Activated B cell treated with CpG ODN at 0.5 μM for 24 hours (primary cell): ENCODE data around the gene MICALL2. TPM values are rescaled to one million over a fixed set of nuclear protein-coding genes. Genes with fewer than 3 reads are reported as not detected.

Experiments used
- ATAC-seq: fragments of 200-7000 bp; cut with Tn5 transposase; one replicate; pipeline ENCODE4 v1.10.0; 2021; ENCODE audit warnings: low read depth, mild to moderate bottlenecking, moderate library complexity
- CTCF ChIA-PET: fragments of 350-600 bp; sonication (Branson Sonifier 250); formaldehyde crosslinking; loops from one replicate; lab custom pipeline; 2021; ENCODE audit warnings: antibody characterized with exemption; lab: Charles Lee
- POLR2A ChIA-PET: fragments of 350-600 bp; sonication (Branson Sonifier 250); formaldehyde crosslinking; loops from one replicate; lab custom pipeline; 2021; ENCODE audit warnings: antibody characterized with exemption; lab: Charles Lee
- DNase-seq: peaks from one replicate; pipeline ENCODE4 v3.0.0; 2022
- H3K27ac Mint-ChIP-seq: one replicate; pipeline ENCODE4 v1.8.0; 2020; ENCODE audit warnings: mixed read lengths
- H3K27me3 Mint-ChIP-seq: one replicate; pipeline ENCODE4 v1.8.0; 2021; ENCODE audit warnings: mixed read lengths
- H3K36me3 Mint-ChIP-seq: one replicate; pipeline ENCODE4 v1.8.0; 2021; ENCODE audit warnings: low read depth, mixed read lengths
- H3K4me1 Mint-ChIP-seq: one replicate; pipeline ENCODE4 v1.8.0; 2021; ENCODE audit warnings: mixed read lengths
- H3K4me3 Mint-ChIP-seq: one replicate; pipeline ENCODE4 v1.8.0; 2020; ENCODE audit warnings: mild to moderate bottlenecking, mixed read lengths
- H3K9me3 Mint-ChIP-seq: one replicate; pipeline ENCODE4 v1.8.0; 2020; ENCODE audit warnings: mixed read lengths
- CTCF ChIP-seq: fragments of 200-600 bp; IDR thresholded peaks from one replicate; pipeline ENCODE4 v1.8.0; 2022; ENCODE audit warnings: antibody characterized with exemption, mild to moderate bottlenecking
- intact Hi-C: fragments of 100-400 bp; cut with micrococcal nuclease; formaldehyde crosslinking; loops from one replicate; pipeline ENCODE4 v1.15.1; 2024
- total RNA-seq: library from RNA; stranded (reverse); gene quantifications from 2 replicates; pipeline ENCODE4 v1.2.3, GENCODE V29; 2022

Gene MICALL2
- total RNA-seq, 1 donor from 2014 or later, result 0.55 TPM

DNA sequence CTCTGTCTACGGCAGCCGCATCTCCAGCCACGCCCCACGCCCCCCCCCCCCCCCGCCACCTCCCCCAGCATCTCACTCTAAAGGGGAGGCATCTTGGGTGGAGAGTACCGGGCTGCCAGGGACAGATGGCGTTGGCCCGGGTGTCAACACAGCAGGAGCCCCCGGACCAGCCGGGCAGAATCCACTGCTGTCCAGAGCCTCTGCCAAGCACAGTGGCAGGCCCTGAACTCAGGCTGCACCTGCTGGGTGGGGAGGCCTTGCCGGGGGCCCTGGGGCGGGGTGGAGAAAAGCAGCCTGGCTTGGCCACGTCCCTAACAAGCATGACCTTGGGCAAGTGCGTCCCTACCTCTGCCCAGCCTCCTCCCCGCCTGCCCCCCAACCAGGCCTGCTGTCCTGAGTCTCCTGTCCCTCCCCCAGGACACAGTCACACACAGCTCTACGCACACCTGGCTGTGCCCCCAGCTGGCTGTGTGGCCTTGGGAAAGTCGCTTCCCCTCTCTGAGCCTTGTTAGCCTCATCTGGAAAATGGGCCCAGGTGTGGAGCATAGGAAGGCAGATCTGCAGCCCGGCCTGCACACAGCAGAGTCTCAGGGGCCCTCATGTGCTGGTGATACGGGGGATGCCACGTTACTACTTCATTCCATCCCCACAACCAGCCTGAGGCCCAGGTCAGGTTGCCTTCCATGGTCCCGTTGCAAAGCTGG lies 45.2 kb downstream of the MICALL2 start:
- H3K36me3 Mint-ChIP-seq, result no peaks in the 10 kb centered on the region
- ChIA-PET CTCF (no interaction called here), POLR2A (no interaction called here)
- H3K4me1 Mint-ChIP-seq, result peaks cover 11% of the 10 kb centered on the region
- peaks cover 14% of the 10 kb centered on the region for H3K27me3 Mint-ChIP-seq
- TF ChIP-seq CTCF, result no peak
- no peak overlapping the region for H3K4me3 Mint-ChIP-seq
- ATAC-seq, result no peak
- H3K27ac Mint-ChIP-seq, result no peak overlapping the region
- intact Hi-C loops, result no loop called here
- DNase-seq, result no peak
- no peaks in the 10 kb centered on the region for H3K9me3 Mint-ChIP-seq

DNA sequence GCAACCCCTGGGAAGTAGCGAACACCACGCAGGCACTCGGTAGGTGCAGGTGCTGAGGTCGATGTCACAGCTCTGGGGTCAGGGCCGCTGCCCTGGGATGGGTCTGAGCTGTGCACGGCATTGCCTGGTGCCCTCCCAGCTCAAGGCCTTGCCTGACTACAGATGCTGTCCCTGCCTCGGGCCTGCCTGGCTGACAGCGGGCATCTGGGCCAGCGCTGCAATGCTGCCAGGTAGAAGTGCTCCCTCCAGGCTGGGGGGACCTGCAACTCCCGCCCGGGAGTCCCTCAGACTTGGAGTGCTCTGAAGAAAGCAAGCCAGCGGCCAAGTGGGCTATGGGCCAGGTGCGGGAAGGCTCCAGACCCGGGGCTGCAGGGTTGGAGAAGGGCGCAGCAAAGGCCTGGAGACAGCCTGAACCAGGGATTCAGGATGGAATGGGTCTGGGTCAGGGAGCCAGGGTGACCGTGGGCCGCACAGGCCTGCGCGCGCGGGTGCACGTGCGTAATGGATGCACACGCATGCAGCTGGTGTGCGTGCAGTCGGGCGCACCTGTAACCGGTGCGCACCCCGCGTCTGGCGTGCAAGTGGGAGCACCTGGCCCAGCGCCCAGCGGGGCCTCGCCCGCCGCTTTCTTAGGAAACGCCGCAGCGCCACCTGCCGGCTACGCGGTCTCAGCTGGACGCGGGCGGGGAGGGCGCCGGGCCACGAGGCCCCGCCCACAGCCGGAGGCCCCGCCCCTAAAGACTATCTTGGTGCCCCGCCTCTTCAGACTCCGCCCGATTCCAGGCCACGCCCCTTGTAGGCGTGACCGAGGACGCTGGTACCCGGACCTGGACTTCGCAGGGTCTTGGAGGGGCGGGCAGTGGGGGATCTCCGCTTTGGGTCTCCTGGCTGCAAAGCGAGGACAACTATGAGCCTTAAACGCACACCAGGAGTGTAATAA lies 46.7 kb downstream of the MICALL2 start:
- intact Hi-C loops, result no loop called here
- ChIA-PET CTCF (no interaction called here), POLR2A (no interaction called here)
- no peak overlapping the region for H3K4me3 Mint-ChIP-seq
- ATAC-seq, result peak; percentile 92
- no peak for TF ChIP-seq CTCF
- H3K9me3 Mint-ChIP-seq, result no peaks in the 10 kb centered on the region
- H3K27me3 Mint-ChIP-seq, result peaks cover 16% of the 10 kb centered on the region
- peak; percentile 67 for DNase-seq
- H3K36me3 Mint-ChIP-seq, result no peaks in the 10 kb centered on the region
- H3K4me1 Mint-ChIP-seq, result peaks cover 11% of the 10 kb centered on the region
- no peak overlapping the region for H3K27ac Mint-ChIP-seq

- Mint-ChIP-seq H3K4me1 (peaks cover 5% of the 10 kb centered on the region), H3K27me3 (peaks cover 9% of the 10 kb centered on the region), H3K9me3 (no peaks in the 10 kb centered on the region), H3K36me3 (no peaks in the 10 kb centered on the region), H3K27ac (no peak overlapping the region), H3K4me3 (no peak overlapping the region)
- POLR2A ChIA-PET, result no interaction called here
- ATAC-seq (no peak), DNase-seq (no peak)
- intact Hi-C loops, result no loop called here
- TF ChIP-seq CTCF, result no peak
- CTCF ChIA-PET, result no interaction called here
These were observed 47.9 kb downstream of the MICALL2 start for GRCh38 chr7:1411414-1411813.

DNA sequence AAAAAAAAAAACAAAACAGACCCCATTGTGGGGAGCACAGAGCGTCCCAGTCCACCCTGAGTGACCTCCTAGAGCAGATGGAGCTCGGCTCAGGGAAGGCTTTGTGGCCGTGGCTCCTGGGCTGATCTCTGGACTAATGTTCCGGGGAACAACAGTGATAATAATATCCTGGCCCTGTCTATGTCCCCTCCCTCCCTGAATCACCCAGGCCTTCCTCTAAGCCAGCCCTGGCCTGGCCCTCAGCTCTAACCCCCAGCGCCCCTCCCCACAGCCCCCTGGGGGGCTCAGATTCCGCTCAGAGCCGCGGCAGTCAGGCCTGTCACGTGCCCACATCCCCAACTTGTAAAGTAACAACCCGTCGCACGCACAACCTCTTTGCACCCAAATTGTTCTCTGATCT lies 48.3 kb downstream of the MICALL2 start:
- Mint-ChIP-seq H3K4me1 (peaks cover 5% of the 10 kb centered on the region), H3K36me3 (no peaks in the 10 kb centered on the region), H3K27ac (no peak overlapping the region), H3K27me3 (peaks cover 9% of the 10 kb centered on the region), H3K9me3 (no peaks in the 10 kb centered on the region), H3K4me3 (no peak overlapping the region)
- intact Hi-C loops, result no loop called here
- CTCF ChIA-PET, result no interaction called here
- POLR2A ChIA-PET, result no interaction called here
- no peak for TF ChIP-seq CTCF
- ATAC-seq, result no peak
- no peak for DNase-seq

DNA sequence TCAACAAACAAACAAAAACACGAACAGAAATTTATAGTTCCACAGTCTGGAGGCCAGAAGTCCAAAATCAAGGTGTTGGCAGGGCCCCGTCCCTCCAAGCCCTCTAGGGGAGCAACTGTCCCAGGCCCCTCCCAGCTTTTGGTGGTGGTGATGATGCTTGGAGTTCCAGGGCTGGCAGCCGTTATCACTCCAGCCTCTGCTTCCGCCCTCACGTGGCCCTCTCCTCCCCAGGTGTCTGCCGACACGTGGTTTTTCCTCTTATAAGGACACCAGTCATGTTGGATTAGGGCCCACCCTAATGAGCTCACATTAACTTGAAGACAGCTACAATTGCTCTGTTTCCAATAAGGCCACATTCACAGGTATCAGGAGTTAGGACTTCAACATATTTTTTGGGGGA lies 49.7 kb downstream of the MICALL2 start:
- no peak for ATAC-seq
- ChIA-PET POLR2A (no interaction called here), CTCF (no interaction called here)
- Mint-ChIP-seq H3K4me3 (no peak overlapping the region), H3K27ac (no peak overlapping the region), H3K27me3 (peaks cover 15% of the 10 kb centered on the region), H3K36me3 (no peaks in the 10 kb centered on the region), H3K4me1 (peaks cover 5% of the 10 kb centered on the region), H3K9me3 (no peaks in the 10 kb centered on the region)
- intact Hi-C loops, result no loop called here
- no peak for DNase-seq
- TF ChIP-seq CTCF, result no peak
